IMR-90 (cell line): ENCODE results near the gene ANKRD26. TPM values are rescaled to one million over a fixed set of nuclear protein-coding genes. Genes with fewer than 3 reads are reported as not detected.

Source experiments
- ATAC-seq: fragments of 200-7000 bp; cut with Tn5 transposase; 2 replicates; pipeline ENCODE4 v1.9.1; 2020; ENCODE audit warnings: low read depth, mild to moderate bottlenecking, moderate library complexity
- BruUV-seq: library from RNA; stranded (reverse); fragments of 400-500 nt; replicated peaks from 2 replicates; lab custom pipeline; 2021; lab: Mats Ljungman, UMichigan
- CTCF ChIA-PET: fragments of 300-600 bp; formaldehyde crosslinking; extraction: SDS; loops from one replicate; lab custom pipeline; 2021; ENCODE audit warnings: antibody characterized with exemption; lab: Yijun Ruan, JAX
- POLR2A ChIA-PET: fragments of 300-600 bp; sonication (Branson Sonifier 250); formaldehyde crosslinking; loops from one replicate; lab custom pipeline; 2022; ENCODE audit warnings: antibody characterized with exemption; ENCODE audit not compliant: unreplicated experiment; lab: Charles Lee
- DNase-seq: peaks from one replicate; pipeline ENCODE4 v3.0.0; 2013
- H2AFZ ChIP-seq: replicated peaks from 2 replicates; pipeline ENCODE3; 2013; ENCODE audit warnings: low read length, mild to moderate bottlenecking; ENCODE audit not compliant: poor library complexity
- H2AK5ac ChIP-seq: 2 replicates; pipeline ENCODE4 v1.6.1; 2013; ENCODE audit warnings: low read depth, low read length, inconsistent platforms
- H2AK9ac ChIP-seq: replicated peaks from 2 replicates; pipeline ENCODE3; 2013; ENCODE audit warnings: mild to moderate bottlenecking, low read depth, low read length, moderate library complexity; ENCODE audit not compliant: poor library complexity
- H2BK120ac ChIP-seq: 2 replicates; pipeline ENCODE4 v1.6.1; 2013; ENCODE audit warnings: low read depth, low read length, inconsistent platforms
- H2BK15ac ChIP-seq: 3 replicates; pipeline ENCODE4 v1.6.1; 2013; ENCODE audit warnings: low read depth, low read length, inconsistent platforms
- H2BK20ac ChIP-seq: 2 replicates; pipeline ENCODE4 v1.6.1; 2013; ENCODE audit warnings: low read depth, mild to moderate bottlenecking, inconsistent platforms, low read length, moderate library complexity
- H2BK5ac ChIP-seq: 2 replicates; pipeline ENCODE4 v1.6.1; 2013; ENCODE audit warnings: mild to moderate bottlenecking, low read depth, low read length, inconsistent platforms; ENCODE audit not compliant: poor library complexity, severe bottlenecking
- H3K14ac ChIP-seq: replicated peaks from 2 replicates; pipeline ENCODE4 v1.6.1; 2013; ENCODE audit warnings: low read depth, low read length, inconsistent platforms
- H3K18ac ChIP-seq: 2 replicates; pipeline ENCODE4 v1.6.1; 2013; ENCODE audit warnings: low read depth, low read length, control low read depth
- H3K23ac ChIP-seq: 2 replicates; pipeline ENCODE4 v1.6.1; 2013; ENCODE audit warnings: low read depth, low read length, inconsistent platforms
- H3K27ac ChIP-seq: 2 replicates; pipeline ENCODE4 v1.5.1; 2013; ENCODE audit warnings: mild to moderate bottlenecking, control low read depth, low read length; ENCODE audit not compliant: insufficient read depth
- H3K27me3 ChIP-seq: 2 replicates; pipeline ENCODE4 v1.6.1; 2013; ENCODE audit warnings: low read length; ENCODE audit not compliant: control insufficient read depth, insufficient read depth
- H3K36me3 ChIP-seq: 2 replicates; pipeline ENCODE4 v1.6.1; 2013; ENCODE audit warnings: low read length, mixed read lengths; ENCODE audit not compliant: control insufficient read depth, insufficient read depth
- H3K4ac ChIP-seq: 2 replicates; pipeline ENCODE4 v1.6.1; 2013; ENCODE audit warnings: low read depth, low read length, inconsistent platforms
- H3K4me1 ChIP-seq: 2 replicates; pipeline ENCODE4 v1.6.1; 2013; ENCODE audit warnings: low read length, mixed read lengths; ENCODE audit not compliant: control insufficient read depth, insufficient read depth
- H3K4me2 ChIP-seq: 2 replicates; pipeline ENCODE4 v1.6.1; 2013; ENCODE audit warnings: low read depth, mild to moderate bottlenecking, control low read depth, low read length, moderate library complexity
- H3K4me3 ChIP-seq: 2 replicates; pipeline ENCODE4 v1.5.1; 2013; ENCODE audit warnings: low read depth, mild to moderate bottlenecking, control low read depth, low read length, moderate library complexity; ENCODE audit not compliant: insufficient read depth
- H3K56ac ChIP-seq: 2 replicates; pipeline ENCODE4 v1.6.1; 2013; ENCODE audit warnings: low read length, inconsistent platforms; ENCODE audit not compliant: insufficient read depth; ENCODE audit errors: extremely low read depth
- H3K79me1 ChIP-seq, 2 experiments: 2 replicates each; pipeline ENCODE4 v1.6.1; 2013; ENCODE audit warnings: low read length in 2 of 2, inconsistent platforms in 1 of 2, low read depth in 1 of 2
- H3K9ac ChIP-seq: 2 replicates; pipeline ENCODE4 v1.6.1; 2013; ENCODE audit warnings: low read depth, low read length, control low read depth
- H3K9me1 ChIP-seq: 2 replicates; pipeline ENCODE4 v1.6.1; 2013; ENCODE audit warnings: low read length, inconsistent platforms; ENCODE audit not compliant: insufficient read depth
- H3K9me3 ChIP-seq: 2 replicates; pipeline ENCODE4 v1.6.1; 2013; ENCODE audit warnings: low read length; ENCODE audit not compliant: control insufficient read depth, insufficient read depth
- H4K20me1 ChIP-seq: 2 replicates; pipeline ENCODE4 v1.6.1; 2013; ENCODE audit warnings: low read length, inconsistent platforms; ENCODE audit not compliant: insufficient read depth
- H4K5ac ChIP-seq: 2 replicates; pipeline ENCODE4 v1.6.1; 2013; ENCODE audit warnings: mild to moderate bottlenecking, low read depth, low read length, control low read depth
- H4K8ac ChIP-seq, 2 experiments: 2 replicates each; pipeline ENCODE4 v1.6.1; 2013; ENCODE audit warnings: low read depth in 2 of 2, low read length in 2 of 2, control low read depth in 1 of 2, inconsistent platforms in 1 of 2
- H4K91ac ChIP-seq: 2 replicates; pipeline ENCODE4 v1.6.1; 2013; ENCODE audit warnings: low read depth, low read length, inconsistent platforms; ENCODE audit not compliant: insufficient read depth
- BHLHE40 ChIP-seq: fragments of 150-350 bp; IDR thresholded peaks from 2 replicates; pipeline ENCODE4 v1.6.1; 2016; ENCODE audit warnings: mild to moderate bottlenecking, low read depth, low read length
- CHD1 ChIP-seq: IDR thresholded peaks from 2 replicates; pipeline ENCODE4 v1.6.1; 2012; ENCODE audit warnings: low read depth, low read length, improper control_type of control experiment
- MAZ ChIP-seq: IDR thresholded peaks from 2 replicates; pipeline ENCODE4 v1.6.1; 2012; ENCODE audit warnings: low read depth, mild to moderate bottlenecking, low read length, improper control_type of control experiment, moderate library complexity, borderline replicate concordance
- POLR2A ChIP-seq: IDR thresholded peaks from 2 replicates; pipeline ENCODE4 v1.6.1; 2012; ENCODE audit warnings: mild to moderate bottlenecking, low read depth, low read length
- RAD21 ChIP-seq: IDR thresholded peaks from 2 replicates; pipeline ENCODE4 v1.6.1; 2012; ENCODE audit warnings: low read length, improper control_type of control experiment
- RFX5 ChIP-seq: IDR thresholded peaks from 2 replicates; pipeline ENCODE4 v1.8.0; 2012; ENCODE audit warnings: low read depth, mild to moderate bottlenecking, low read length, moderate library complexity
- WGBS, 2 experiments: methylation state at CpG; one replicate each; pipeline versions ENCODE4 v1.1.5 to v1.1.7; 2013; ENCODE audit warnings: missing lambda C conversion rate in 2 of 2; ENCODE audit not compliant: insufficient read length in 1 of 2; ENCODE audit errors: extremely low coverage in 2 of 2; 5-methylcytosine and 5-hydroxymethylcytosine counted together
- dilution Hi-C: fragments of 300-500 bp; cut with HindIII; formaldehyde crosslinking; loops from one replicate; pipeline ENCODE4 v1.14.3; 2018; ENCODE audit warnings: low sequenced_read_pairs; ENCODE audit not compliant: unreplicated experiment
- in situ Hi-C: fragments of 300-500 bp; cut with MboI; formaldehyde crosslinking; loops from 3 replicates; pipeline ENCODE4 v1.14.3; 2019; ENCODE audit warnings: low sequenced_read_pairs, inconsistent platforms, mixed read lengths
- intact Hi-C: fragments of 100-400 bp; cut with micrococcal nuclease; formaldehyde crosslinking; loops from 2 replicates; pipeline ENCODE4 v1.10.0; 2022
- polyA plus RNA-seq, 3 experiments: library from polyadenylated mRNA; depleted of rRNA; stranded (reverse); fragments of >200 nt; gene quantifications; 2 replicates each; pipeline ENCODE4 v1.2.3, GENCODE V29; 2012; ENCODE audit warnings: low replicate concordance in 1 of 3
- total RNA-seq: library from RNA; depleted of rRNA; stranded (reverse); fragments of >200 nt; gene quantifications from 2 replicates; pipeline ENCODE4 v1.2.3, GENCODE V29; 2012

Gene ANKRD26
- total and polyA plus RNA-seq, 2 of the 4 experiments (the other 2 are of a cell fraction), result 1.3 to 4.8 TPM

DNA sequence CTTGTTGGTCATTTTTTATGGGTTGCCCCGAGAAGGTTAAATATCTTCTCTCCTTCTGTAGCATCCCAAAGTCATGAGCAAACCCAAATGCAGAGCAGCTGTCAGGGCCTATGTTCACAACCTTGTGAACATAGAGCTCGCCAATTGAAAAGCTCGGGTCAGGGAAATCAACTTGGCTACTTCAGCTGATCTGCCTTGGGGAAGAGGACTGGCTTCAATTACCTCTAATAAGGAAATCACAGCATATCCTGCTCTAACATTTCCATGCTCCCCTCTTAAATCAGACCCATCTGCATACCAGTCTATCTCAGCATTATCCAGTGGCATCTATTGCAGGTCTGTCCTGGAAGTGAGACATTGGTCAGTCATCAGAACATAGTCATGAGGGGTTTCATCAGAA, 105.6 kb downstream of the ANKRD26 start:
- no peak for ATAC-seq
- H4K8ac ChIP-seq, result no peak overlapping the region
- H2AK5ac ChIP-seq, result no peak overlapping the region
- H3K4ac ChIP-seq, result no peak overlapping the region
- no peak overlapping the region for H2BK15ac ChIP-seq
- H2AK9ac ChIP-seq, result no peak overlapping the region
- H3K79me1 ChIP-seq, result no peaks in the 10 kb centered on the region
- H2BK120ac ChIP-seq, result no peak overlapping the region
- TF ChIP-seq POLR2A, result no peak
- TF ChIP-seq MAZ, result no peak
- TF ChIP-seq RFX5, result no peak
- no peak for TF ChIP-seq BHLHE40
- no peak for TF ChIP-seq RAD21
- TF ChIP-seq CHD1, result no peak
- ChIA-PET CTCF (no interaction called here), POLR2A (no interaction called here)
- no peak overlapping the region for H2AFZ ChIP-seq
- H3K9me3 ChIP-seq, result no peaks in the 10 kb centered on the region
- in situ Hi-C loops (no loop called here), dilution Hi-C loops (no loop called here), intact Hi-C loops (no loop called here)
- no peak overlapping the region for H2BK5ac ChIP-seq
- H4K5ac ChIP-seq, result no peak overlapping the region
- no peaks in the 10 kb centered on the region for H3K27me3 ChIP-seq
- H3K56ac ChIP-seq, result no peak overlapping the region
- H3K18ac ChIP-seq, result no peak overlapping the region
- no peak overlapping the region for H3K23ac ChIP-seq
- no peak overlapping the region for H3K4me2 ChIP-seq
- H3K9me1 ChIP-seq, result no peaks in the 10 kb centered on the region
- H3K9ac ChIP-seq, result no peak overlapping the region
- BruUV-seq, result no TSS peak
- H3K36me3 ChIP-seq, result no peaks in the 10 kb centered on the region
- no peak overlapping the region for H3K4me3 ChIP-seq
- WGBS, 2 experiments, result 83% methylated on average over 2 of the region's 3 CpGs; no CpG with 5 or more reads in 1 of the 2 experiments
- H3K14ac ChIP-seq, result no peak overlapping the region
- no peak for DNase-seq
- no peak overlapping the region for H2BK20ac ChIP-seq
- no peaks in the 10 kb centered on the region for H3K4me1 ChIP-seq
- no peak overlapping the region for H4K91ac ChIP-seq
- no peak overlapping the region for H3K27ac ChIP-seq
- no peaks in the 10 kb centered on the region for H4K20me1 ChIP-seq
